Epidermal melanocyte (primary cell): Measurements from ENCODE around the gene ZDHHC14.

Experiments
- DNase-seq: peaks from one replicate; pipeline ENCODE4 v3.0.0; 2011; ENCODE audit warnings: low spot score; ENCODE audit not compliant: insufficient read length

ZDHHC14 gene

GRCh38 chr6:157642736-157643135, 261.7 kb downstream of the ZDHHC14 start:
- DNase-seq: no peak

- DNase-seq: peak; percentile 52
These were observed 263.2 kb downstream of the ZDHHC14 start for GRCh38 chr6:157644043-157644810.

- no peak for DNase-seq
These were observed 264.3 kb downstream of the ZDHHC14 start for GRCh38 chr6:157645201-157645795.

- DNase-seq: no peak
These were observed 265.0 kb downstream of the ZDHHC14 start for GRCh38 chr6:157646012-157646411.

- DNase-seq: no peak
These were observed 266.4 kb downstream of the ZDHHC14 start for GRCh38 chr6:157647261-157647915.

- DNase-seq: no peak
These were observed 267.6 kb downstream of the ZDHHC14 start for GRCh38 chr6:157648561-157648960.

- DNase-seq: no peak
These were observed 268.6 kb downstream of the ZDHHC14 start for GRCh38 chr6:157649311-157650260.

- no peak for DNase-seq
These were observed 269.3 kb downstream of the ZDHHC14 start for GRCh38 chr6:157650261-157650640.

- DNase-seq: no peak
These were observed 269.8 kb downstream of the ZDHHC14 start for GRCh38 chr6:157650801-157651200.

GRCh38 chr6:157651731-157652490, 270.9 kb downstream of the ZDHHC14 start:
- no peak for DNase-seq

- no peak for DNase-seq
These were observed 271.8 kb downstream of the ZDHHC14 start for GRCh38 chr6:157652601-157653363.

GRCh38 chr6:157653521-157653920, 272.5 kb downstream of the ZDHHC14 start:
- DNase-seq: no peak

GRCh38 chr6:157655139-157655538, 274.1 kb downstream of the ZDHHC14 start:
- no peak for DNase-seq

- DNase-seq: no peak
These were observed 275.5 kb downstream of the ZDHHC14 start for GRCh38 chr6:157656437-157656997.

GRCh38 chr6:157657754-157658153, 276.8 kb downstream of the ZDHHC14 start:
- no peak for DNase-seq

- no peak for DNase-seq
These were observed 277.3 kb downstream of the ZDHHC14 start for GRCh38 chr6:157658301-157658700.

- no peak for DNase-seq
These were observed 278.7 kb downstream of the ZDHHC14 start for GRCh38 chr6:157659536-157660271.

- no peak for DNase-seq
These were observed 279.4 kb downstream of the ZDHHC14 start for GRCh38 chr6:157660414-157660813.

- DNase-seq: no peak
These were observed 280.7 kb downstream of the ZDHHC14 start for GRCh38 chr6:157661652-157662051.
